ENCODE data around the gene DEFB132. TPM values are rescaled to one million over a fixed set of nuclear protein-coding genes. Genes with fewer than 3 reads are reported as not detected.

DEFB132 gene
- total RNA-seq, 4 donors from 2014 or later = not detected

GRCh38 chr20:278181-278580, 20.7 kb downstream of the DEFB132 start:
- 83 to 86% methylated on average over 4 of the region's 5 CpGs for WGBS, 2 donors
- intact Hi-C loops (cut with DNase I) = no loop called here
- Histone ChIP-seq H3K27me3 (no peaks in the 10 kb centered on the region), H3K9me3 (no peaks in the 10 kb centered on the region), H3K27ac (no peak overlapping the region), H3K4me1 (no peaks in the 10 kb centered on the region), H3K36me3 (peaks cover 0 to 52% (median 0%) of the 10 kb centered on the region in 3 donors), H3K4me3 (no peak overlapping the region)
- no peak for DNase-seq
- TF ChIP-seq, protein P1, sequence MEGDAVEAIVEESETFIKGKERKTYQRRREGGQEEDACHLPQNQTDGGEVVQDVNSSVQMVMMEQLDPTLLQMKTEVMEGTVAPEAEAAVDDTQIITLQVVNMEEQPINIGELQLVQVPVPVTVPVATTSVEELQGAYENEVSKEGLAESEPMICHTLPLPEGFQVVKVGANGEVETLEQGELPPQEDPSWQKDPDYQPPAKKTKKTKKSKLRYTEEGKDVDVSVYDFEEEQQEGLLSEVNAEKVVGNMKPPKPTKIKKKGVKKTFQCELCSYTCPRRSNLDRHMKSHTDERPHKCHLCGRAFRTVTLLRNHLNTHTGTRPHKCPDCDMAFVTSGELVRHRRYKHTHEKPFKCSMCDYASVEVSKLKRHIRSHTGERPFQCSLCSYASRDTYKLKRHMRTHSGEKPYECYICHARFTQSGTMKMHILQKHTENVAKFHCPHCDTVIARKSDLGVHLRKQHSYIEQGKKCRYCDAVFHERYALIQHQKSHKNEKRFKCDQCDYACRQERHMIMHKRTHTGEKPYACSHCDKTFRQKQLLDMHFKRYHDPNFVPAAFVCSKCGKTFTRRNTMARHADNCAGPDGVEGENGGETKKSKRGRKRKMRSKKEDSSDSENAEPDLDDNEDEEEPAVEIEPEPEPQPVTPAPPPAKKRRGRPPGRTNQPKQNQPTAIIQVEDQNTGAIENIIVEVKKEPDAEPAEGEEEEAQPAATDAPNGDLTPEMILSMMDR (IDR thresholded peaks at IDR 0.05) = no peak
- TF ChIP-seq POLR2A (IDR thresholded peaks at IDR 0.05) = no peak

DNA sequence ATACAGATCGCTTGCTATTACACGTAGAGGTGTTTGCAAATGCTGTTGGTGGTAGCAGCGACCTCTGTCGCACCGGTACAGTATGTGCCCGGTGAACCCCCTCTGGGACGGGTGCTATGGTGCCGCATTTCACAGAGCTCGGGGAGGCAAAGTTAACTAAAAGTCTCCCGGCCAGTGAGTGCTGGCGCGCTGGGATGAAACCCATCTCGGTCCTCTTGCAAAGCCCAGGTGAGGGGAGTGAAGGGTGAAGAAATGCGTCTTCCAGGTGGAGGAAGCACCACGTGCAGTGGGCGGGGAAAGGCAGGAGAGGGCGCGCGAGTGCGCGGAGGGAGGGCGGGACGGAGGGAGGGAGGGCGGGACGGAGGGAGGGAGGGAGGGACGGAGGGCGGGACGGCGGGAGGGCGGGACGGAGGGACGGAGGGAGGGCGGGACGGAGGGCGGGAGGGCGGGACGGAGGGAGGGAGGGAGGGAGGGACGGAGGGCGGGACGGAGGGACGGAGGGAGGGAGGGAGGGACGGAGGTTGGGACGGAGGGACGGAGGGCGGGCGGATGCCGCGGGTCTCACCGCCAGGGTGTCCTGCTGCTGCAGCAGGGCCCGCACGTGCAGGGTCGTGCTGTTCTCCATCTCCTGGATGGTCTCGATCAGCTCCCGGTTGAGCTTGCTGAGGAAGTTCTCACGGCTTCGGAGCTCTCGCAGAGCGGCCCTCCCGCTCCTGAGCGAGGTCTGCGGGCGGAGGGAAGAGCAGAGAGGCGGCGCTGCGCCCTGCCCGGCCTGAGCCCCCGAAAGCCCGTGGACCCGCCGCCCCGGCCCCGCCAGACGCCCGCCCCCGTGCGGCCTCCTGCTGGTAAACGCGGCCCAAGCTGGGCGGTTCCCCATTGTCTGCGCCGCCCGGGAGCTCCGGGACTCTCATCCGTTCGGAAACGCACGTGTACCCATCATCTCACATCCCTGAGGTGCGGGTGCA, 21.4 kb downstream of the DEFB132 start:
- peak overlapping the region in 1 of 4 donors; percentile 50 for H3K4me3 ChIP-seq
- no peaks in the 10 kb centered on the region for H3K4me1 ChIP-seq
- WGBS, 2 donors = 70 to 80% methylated on average over 21 to 32 of the region's 88 CpGs
- no peak for TF ChIP-seq POLR2A (IDR thresholded peaks at IDR 0.05)
- TF ChIP-seq, protein P1 (IDR thresholded peaks at IDR 0.05) = peak in 1 of 6 experiments; percentile 9
- DNase-seq = no peak
- no peaks in the 10 kb centered on the region for H3K9me3 ChIP-seq
- no peak overlapping the region for H3K27ac ChIP-seq
- no peaks in the 10 kb centered on the region for H3K27me3 ChIP-seq
- intact Hi-C loops (cut with DNase I) = no loop called here
- H3K36me3 ChIP-seq = peaks cover 0 to 52% (median 0%) of the 10 kb centered on the region in 3 donors

GRCh38 chr20:284172-284571, 26.6 kb downstream of the DEFB132 start:
- Histone ChIP-seq H3K27me3 (no peaks in the 10 kb centered on the region), H3K4me1 (peaks cover 0 to under 1% (median 0%) of the 10 kb centered on the region in 3 donors), H3K27ac (no peak overlapping the region), H3K36me3 (peaks cover 0 to 16% (median 0%) of the 10 kb centered on the region in 3 donors), H3K9me3 (no peaks in the 10 kb centered on the region), H3K4me3 (no peak overlapping the region)
- WGBS, 2 donors = 73 to 77% methylated on average over 3 of the region's 3 CpGs
- intact Hi-C loops (cut with DNase I) = no loop called here
- TF ChIP-seq, protein P1 (IDR thresholded peaks at IDR 0.05) = no peak
- no peak for TF ChIP-seq POLR2A (IDR thresholded peaks at IDR 0.05)
- no peak for DNase-seq

GRCh38 chr20:286508-286907, 29.0 kb downstream of the DEFB132 start:
- Histone ChIP-seq H3K4me1 (peaks cover 3 to 21% (median 13%) of the 10 kb centered on the region in 3 donors), H3K9me3 (no peaks in the 10 kb centered on the region), H3K36me3 (peaks cover 0 to 4% (median 0%) of the 10 kb centered on the region in 3 donors), H3K4me3 (no peak overlapping the region), H3K27ac (no peak overlapping the region), H3K27me3 (no peaks in the 10 kb centered on the region)
- DNase-seq = no peak
- intact Hi-C loops (cut with DNase I) = no loop called here
- WGBS, 2 donors = 47 to 70% methylated on average over 2 of the region's 2 CpGs
- TF ChIP-seq, protein P1 (IDR thresholded peaks at IDR 0.05) = no peak
- TF ChIP-seq POLR2A (IDR thresholded peaks at IDR 0.05) = no peak

Data from esophagus squamous epithelium (tissue), 5 donors.